Liver (tissue), 9 donors: ENCODE results near the gene CNTN2. TPM values are rescaled to one million over a fixed set of nuclear protein-coding genes. Genes with fewer than 3 reads are reported as not detected.

ENCODE experiments used
- DNase-seq: peaks from one replicate; pipeline ENCODE4 v3.0.0-alpha.2; 2017; ENCODE audit warnings: low spot score
- H3K27ac ChIP-seq, 2 donors: one replicate each; pipeline ENCODE4 v1.7.0; 2013; ENCODE audit warnings: inconsistent platforms in 2 of 2, low read length in 2 of 2, control low read depth in 1 of 2, low read depth in 1 of 2, mild to moderate bottlenecking in 1 of 2
- H3K27me3 ChIP-seq, 4 donors: one replicate each; pipeline versions ENCODE4 v1.6.1 to v1.7.0; 2013; ENCODE audit warnings: low read length in 3 of 4, inconsistent platforms in 1 of 4, mild to moderate bottlenecking in 1 of 4, moderate library complexity in 1 of 4; ENCODE audit not compliant: control insufficient read depth in 4 of 4, insufficient read depth in 4 of 4
- H3K36me3 ChIP-seq, 4 donors: one replicate each; pipeline versions ENCODE4 v1.6.1 to v1.7.0; 2013; ENCODE audit warnings: low read length in 3 of 4, mild to moderate bottlenecking in 3 of 4, low read depth in 1 of 4, moderate library complexity in 1 of 4; ENCODE audit not compliant: control insufficient read depth in 4 of 4, insufficient read depth in 3 of 4
- H3K4me1 ChIP-seq, 4 donors: one replicate each; pipeline versions ENCODE4 v1.6.1 to v1.7.0; 2013; ENCODE audit warnings: low read length in 3 of 4, mild to moderate bottlenecking in 3 of 4, moderate library complexity in 1 of 4; ENCODE audit not compliant: control insufficient read depth in 4 of 4, insufficient read depth in 4 of 4
- H3K4me3 ChIP-seq, 3 donors: one replicate each; pipeline versions ENCODE4 v1.6.1 to v1.7.0; 2013; ENCODE audit warnings: low read length in 3 of 3, control low read depth in 1 of 3, low read depth in 1 of 3, mild to moderate bottlenecking in 1 of 3
- H3K9ac ChIP-seq, 2 donors: one replicate each; pipeline ENCODE4 v1.7.0; 2013; ENCODE audit warnings: low read length in 2 of 2, mild to moderate bottlenecking in 2 of 2, moderate library complexity in 2 of 2, control low read depth in 1 of 2, low read depth in 1 of 2
- H3K9me3 ChIP-seq, 4 donors: one replicate each; pipeline versions ENCODE4 v1.6.1 to v1.7.0; 2013; ENCODE audit warnings: low read length in 3 of 4; ENCODE audit not compliant: control insufficient read depth in 4 of 4
- EGR1 ChIP-seq, 2 donors: IDR thresholded peaks; 2 replicates each; pipeline ENCODE4 v1.6.1; 2016 to 2018; ENCODE audit warnings: antibody characterized with exemption in 2 of 2, low read depth in 2 of 2
- FOXA1 ChIP-seq: IDR thresholded peaks from 2 replicates; pipeline ENCODE4 v1.6.1; 2016; ENCODE audit warnings: antibody characterized with exemption
- FOXA2 ChIP-seq: IDR thresholded peaks from 2 replicates; pipeline ENCODE4 v1.6.1; 2016; ENCODE audit warnings: antibody characterized with exemption
- GABPA ChIP-seq, 2 donors: IDR thresholded peaks in 1 of 2; conservative IDR thresholded peaks in 1 of 2; 2 replicates each; pipeline ENCODE4 v1.6.1; 2016; ENCODE audit warnings: antibody characterized with exemption in 2 of 2, mild to moderate bottlenecking in 1 of 2, moderate library complexity in 1 of 2
- HNF4A ChIP-seq, 2 donors: conservative IDR thresholded peaks; 2 replicates each; pipeline ENCODE4 v1.6.1; 2016; ENCODE audit warnings: antibody characterized with exemption in 2 of 2, mild to moderate bottlenecking in 2 of 2
- HNF4G ChIP-seq: IDR thresholded peaks from 2 replicates; pipeline ENCODE4 v1.6.1; 2016; ENCODE audit warnings: antibody characterized with exemption
- JUND ChIP-seq, 2 donors: IDR thresholded peaks; 2 replicates each; pipeline ENCODE4 v1.6.1; 2016; ENCODE audit warnings: antibody characterized with exemption in 2 of 2
- NR2F2 ChIP-seq: IDR thresholded peaks from 2 replicates; pipeline ENCODE4 v1.6.1; 2016; ENCODE audit warnings: antibody characterized with exemption
- RAD21 ChIP-seq, 2 donors: IDR thresholded peaks; 2 replicates each; pipeline ENCODE4 v1.6.1; 2016; ENCODE audit warnings: antibody characterized with exemption in 2 of 2, mild to moderate bottlenecking in 2 of 2
- RXRA ChIP-seq, 2 donors: IDR thresholded peaks; 2 replicates each; pipeline ENCODE4 v1.6.1; 2017 to 2018; ENCODE audit warnings: antibody characterized with exemption in 2 of 2, mild to moderate bottlenecking in 1 of 2
- TAF1 ChIP-seq: conservative IDR thresholded peaks from 2 replicates; pipeline ENCODE4 v1.6.1; 2016; ENCODE audit warnings: antibody characterized with exemption, mild to moderate bottlenecking
- YY1 ChIP-seq: IDR thresholded peaks from 2 replicates; pipeline ENCODE4 v1.6.1; 2016; ENCODE audit warnings: antibody characterized with exemption, mild to moderate bottlenecking
- WGBS: extraction: QIAGEN DNeasy Blood & Tissue Kit; methylation state at CpG from one replicate; pipeline ENCODE4 v1.1.7; 2013; 5-methylcytosine and 5-hydroxymethylcytosine counted together
- polyA plus RNA-seq, 2 donors: library from polyadenylated mRNA; stranded (reverse) in 1 of 2; unstranded in 1 of 2; fragments of 200-250 nt in 1 of 2; fragments of >200 nt in 1 of 2; fragmentation: Nextera tagmentation in 1 of 2; extraction: Ambion mirVana in 1 of 2; gene quantifications; one replicate each; pipeline versions ENCODE4 v1.2.1 to v1.2.3, GENCODE V29; 2013 to 2015
- total RNA-seq, 2 donors: library from RNA; depleted of rRNA; stranded (reverse); fragments of >200 nt; gene quantifications; one replicate each; pipeline ENCODE4 v1.2.3, GENCODE V29; 2014
- TF ChIP-seq, protein P1 (sequence below): fragments of 150-350 bp; IDR thresholded peaks from 2 replicates; pipeline ENCODE4 v1.5.1; 2017; ENCODE audit warnings: improper control_type of control experiment, low read depth, low read length; ENCODE audit not compliant: missing input control
- TF ChIP-seq, protein P2 (sequence below): IDR thresholded peaks from 2 replicates; pipeline ENCODE4 v1.6.1; 2016; ENCODE audit warnings: antibody characterized with exemption, mild to moderate bottlenecking
- TF ChIP-seq, protein P3 (sequence below): IDR thresholded peaks from 2 replicates; pipeline ENCODE4 v1.6.1; 2016; ENCODE audit warnings: antibody characterized with exemption
- donor health status: healthy.
- donor health status: healthy.
- donor health status: healthy.
- donor health status: healthy.
- donor health status: healthy.

The CNTN2 gene
- total and polyA plus RNA-seq, 4 donors: 0.05 to 0.25 (median 0.17) TPM

DNA sequence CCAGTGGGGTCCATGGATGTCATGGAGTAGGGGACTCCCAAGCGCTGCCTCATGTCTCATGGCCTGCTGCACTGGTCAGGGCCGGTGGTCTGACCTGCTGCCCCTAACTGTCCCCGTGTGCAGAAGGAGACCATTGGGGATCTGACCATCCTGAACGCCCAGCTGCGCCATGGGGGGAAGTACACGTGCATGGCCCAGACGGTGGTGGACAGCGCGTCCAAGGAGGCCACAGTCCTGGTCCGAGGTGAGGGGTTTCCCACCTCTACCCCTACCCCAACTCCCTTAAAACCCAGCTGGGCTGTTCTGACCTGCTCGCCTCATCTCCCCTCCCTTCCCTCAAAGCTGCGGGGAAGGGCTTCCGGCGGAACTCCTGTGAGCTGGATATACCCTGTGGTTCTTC lies 22.7 kb downstream of the CNTN2 start:
- H3K36me3 ChIP-seq: no peaks in the 10 kb centered on the region
- H3K27ac ChIP-seq: no peak overlapping the region
- no peak overlapping the region for H3K9ac ChIP-seq
- H3K27me3 ChIP-seq: no peaks in the 10 kb centered on the region
- no peaks in the 10 kb centered on the region for H3K9me3 ChIP-seq
- H3K4me1 ChIP-seq: peaks cover 0 to 3% (median 0%) of the 10 kb centered on the region in 4 donors
- DNase-seq: no peak
- TF ChIP-seq RXRA (IDR thresholded peaks at IDR 0.05): no peak
- H3K4me3 ChIP-seq: no peak overlapping the region
- WGBS: 92% methylated on average over 14 of the region's 14 CpGs

DNA sequence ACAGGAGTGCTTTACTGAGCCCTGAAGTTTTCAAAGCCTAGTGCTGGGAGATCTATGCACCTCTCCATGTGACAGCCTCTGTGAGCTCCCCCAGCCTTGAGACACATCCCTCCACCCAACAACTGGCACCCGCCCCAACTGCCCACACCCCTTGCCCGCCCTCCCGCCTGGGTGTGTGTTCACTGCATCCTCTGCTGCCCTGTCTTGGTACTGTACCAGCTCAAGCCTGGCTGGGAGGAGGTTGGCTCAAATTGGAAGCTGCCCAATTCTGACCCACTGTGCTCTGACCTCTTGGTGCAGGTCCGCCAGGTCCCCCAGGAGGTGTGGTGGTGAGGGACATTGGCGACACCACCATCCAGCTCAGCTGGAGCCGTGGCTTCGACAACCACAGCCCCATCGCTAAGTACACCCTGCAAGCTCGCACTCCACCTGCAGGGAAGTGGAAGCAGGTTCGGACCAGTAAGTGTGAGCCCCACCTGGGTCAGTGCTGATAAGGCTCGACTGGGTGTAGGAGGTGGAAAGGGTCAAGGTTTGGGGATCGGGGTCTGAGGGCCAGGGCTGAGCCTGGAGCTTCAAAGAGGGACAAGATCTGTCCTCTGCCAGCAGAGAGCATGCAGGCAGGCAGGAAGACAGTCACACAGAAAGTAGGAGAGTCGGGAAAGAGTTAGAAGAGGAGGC lies 23.3 kb downstream of the CNTN2 start:
- Histone ChIP-seq H3K36me3 (no peaks in the 10 kb centered on the region), H3K9ac (no peak overlapping the region), H3K4me1 (peaks cover 0 to 3% (median 0%) of the 10 kb centered on the region in 4 donors), H3K27ac (no peak overlapping the region), H3K27me3 (no peaks in the 10 kb centered on the region), H3K4me3 (no peak overlapping the region), H3K9me3 (no peaks in the 10 kb centered on the region)
- DNase-seq: no peak
- TF ChIP-seq RAD21 (IDR thresholded peaks at IDR 0.05): no peak
- TF ChIP-seq JUND (IDR thresholded peaks at IDR 0.05): no peak
- no peak for TF ChIP-seq HNF4G
- no peak for TF ChIP-seq FOXA1
- TF ChIP-seq, protein P1, sequence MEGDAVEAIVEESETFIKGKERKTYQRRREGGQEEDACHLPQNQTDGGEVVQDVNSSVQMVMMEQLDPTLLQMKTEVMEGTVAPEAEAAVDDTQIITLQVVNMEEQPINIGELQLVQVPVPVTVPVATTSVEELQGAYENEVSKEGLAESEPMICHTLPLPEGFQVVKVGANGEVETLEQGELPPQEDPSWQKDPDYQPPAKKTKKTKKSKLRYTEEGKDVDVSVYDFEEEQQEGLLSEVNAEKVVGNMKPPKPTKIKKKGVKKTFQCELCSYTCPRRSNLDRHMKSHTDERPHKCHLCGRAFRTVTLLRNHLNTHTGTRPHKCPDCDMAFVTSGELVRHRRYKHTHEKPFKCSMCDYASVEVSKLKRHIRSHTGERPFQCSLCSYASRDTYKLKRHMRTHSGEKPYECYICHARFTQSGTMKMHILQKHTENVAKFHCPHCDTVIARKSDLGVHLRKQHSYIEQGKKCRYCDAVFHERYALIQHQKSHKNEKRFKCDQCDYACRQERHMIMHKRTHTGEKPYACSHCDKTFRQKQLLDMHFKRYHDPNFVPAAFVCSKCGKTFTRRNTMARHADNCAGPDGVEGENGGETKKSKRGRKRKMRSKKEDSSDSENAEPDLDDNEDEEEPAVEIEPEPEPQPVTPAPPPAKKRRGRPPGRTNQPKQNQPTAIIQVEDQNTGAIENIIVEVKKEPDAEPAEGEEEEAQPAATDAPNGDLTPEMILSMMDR: no peak
- no peak for TF ChIP-seq TAF1
- TF ChIP-seq RXRA (IDR thresholded peaks at IDR 0.05): no peak
- no peak for TF ChIP-seq FOXA2
- TF ChIP-seq, protein P2, sequence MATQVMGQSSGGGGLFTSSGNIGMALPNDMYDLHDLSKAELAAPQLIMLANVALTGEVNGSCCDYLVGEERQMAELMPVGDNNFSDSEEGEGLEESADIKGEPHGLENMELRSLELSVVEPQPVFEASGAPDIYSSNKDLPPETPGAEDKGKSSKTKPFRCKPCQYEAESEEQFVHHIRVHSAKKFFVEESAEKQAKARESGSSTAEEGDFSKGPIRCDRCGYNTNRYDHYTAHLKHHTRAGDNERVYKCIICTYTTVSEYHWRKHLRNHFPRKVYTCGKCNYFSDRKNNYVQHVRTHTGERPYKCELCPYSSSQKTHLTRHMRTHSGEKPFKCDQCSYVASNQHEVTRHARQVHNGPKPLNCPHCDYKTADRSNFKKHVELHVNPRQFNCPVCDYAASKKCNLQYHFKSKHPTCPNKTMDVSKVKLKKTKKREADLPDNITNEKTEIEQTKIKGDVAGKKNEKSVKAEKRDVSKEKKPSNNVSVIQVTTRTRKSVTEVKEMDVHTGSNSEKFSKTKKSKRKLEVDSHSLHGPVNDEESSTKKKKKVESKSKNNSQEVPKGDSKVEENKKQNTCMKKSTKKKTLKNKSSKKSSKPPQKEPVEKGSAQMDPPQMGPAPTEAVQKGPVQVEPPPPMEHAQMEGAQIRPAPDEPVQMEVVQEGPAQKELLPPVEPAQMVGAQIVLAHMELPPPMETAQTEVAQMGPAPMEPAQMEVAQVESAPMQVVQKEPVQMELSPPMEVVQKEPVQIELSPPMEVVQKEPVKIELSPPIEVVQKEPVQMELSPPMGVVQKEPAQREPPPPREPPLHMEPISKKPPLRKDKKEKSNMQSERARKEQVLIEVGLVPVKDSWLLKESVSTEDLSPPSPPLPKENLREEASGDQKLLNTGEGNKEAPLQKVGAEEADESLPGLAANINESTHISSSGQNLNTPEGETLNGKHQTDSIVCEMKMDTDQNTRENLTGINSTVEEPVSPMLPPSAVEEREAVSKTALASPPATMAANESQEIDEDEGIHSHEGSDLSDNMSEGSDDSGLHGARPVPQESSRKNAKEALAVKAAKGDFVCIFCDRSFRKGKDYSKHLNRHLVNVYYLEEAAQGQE: no peak
- 74% methylated on average over 13 of the region's 13 CpGs for WGBS

DNA sequence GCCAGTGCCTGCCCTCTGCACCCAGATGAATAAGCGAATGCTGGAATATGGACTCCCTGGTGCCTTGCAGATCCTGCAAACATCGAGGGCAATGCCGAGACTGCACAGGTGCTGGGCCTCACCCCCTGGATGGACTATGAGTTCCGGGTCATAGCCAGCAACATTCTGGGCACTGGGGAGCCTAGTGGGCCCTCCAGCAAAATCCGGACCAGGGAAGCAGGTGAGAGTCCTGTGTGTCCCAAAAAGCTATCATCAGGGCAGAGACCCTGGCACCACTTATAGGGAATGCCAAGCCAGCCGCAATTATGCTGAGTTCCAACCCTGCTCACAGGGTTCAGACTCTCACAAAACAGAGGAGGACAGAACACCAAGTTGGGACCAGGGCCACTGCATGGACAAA lies 24.0 kb downstream of the CNTN2 start:
- Histone ChIP-seq H3K36me3 (no peaks in the 10 kb centered on the region), H3K9me3 (no peaks in the 10 kb centered on the region), H3K4me1 (peaks cover 0 to 3% (median 0%) of the 10 kb centered on the region in 4 donors), H3K4me3 (no peak overlapping the region), H3K27ac (no peak overlapping the region), H3K27me3 (no peaks in the 10 kb centered on the region), H3K9ac (no peak overlapping the region)
- DNase-seq: no peak
- 93% methylated on average over 6 of the region's 6 CpGs for WGBS
- TF ChIP-seq HNF4A (conservative IDR thresholded peaks at IDR 0.05) (no peak), FOXA2 (no peak), TAF1 (no peak), GABPA (IDR thresholded peaks at IDR 0.05 in 1 of 2, conservative IDR thresholded peaks at IDR 0.05 in 1 of 2) (no peak), RXRA (IDR thresholded peaks at IDR 0.05) (no peak), EGR1 (IDR thresholded peaks at IDR 0.05; ENCODE audit: low read depth in 2 of 2) (no peak), NR2F2 (no peak), JUND (IDR thresholded peaks at IDR 0.05) (no peak), YY1 (no peak)
- TF ChIP-seq, protein P2: no peak
- TF ChIP-seq, protein P3, sequence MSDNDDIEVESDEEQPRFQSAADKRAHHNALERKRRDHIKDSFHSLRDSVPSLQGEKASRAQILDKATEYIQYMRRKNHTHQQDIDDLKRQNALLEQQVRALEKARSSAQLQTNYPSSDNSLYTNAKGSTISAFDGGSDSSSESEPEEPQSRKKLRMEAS: no peak
- TF ChIP-seq, protein P1: no peak
